HepG2 (cell line): ENCODE results near the gene TOX4. TPM values are rescaled to one million over a fixed set of nuclear protein-coding genes. Genes with fewer than 3 reads are reported as not detected.
A peak's percentile ranks its signal among the peaks of the same experiment; 100 is the strongest.

Experiments used
- CC2D1A ChIP-seq: sonication (generic); formaldehyde crosslinking; IDR thresholded peaks from 2 replicates; pipeline ENCODE4 v1.8.1; 2023; ENCODE audit warnings: mild to moderate bottlenecking, missing genetic modification reagents
- ELF3 ChIP-seq: IDR thresholded peaks from 2 replicates; pipeline ENCODE4 v1.6.1; 2016; ENCODE audit warnings: missing genetic modification reagents, missing compliant biosample characterization
- EP300 ChIP-seq, 3 experiments: sonication (generic) in 1 of 3; formaldehyde crosslinking in 1 of 3; IDR thresholded peaks; 2 replicates each; pipeline versions ENCODE4 v1.5.1 to v1.6.1; 2011 to 2020; ENCODE audit warnings: low read depth in 2 of 3, low read length in 2 of 3, borderline replicate concordance in 1 of 3, improper control_type of control experiment in 1 of 3, mild to moderate bottlenecking in 1 of 3, missing genetic modification reagents in 1 of 3, moderate library complexity in 1 of 3
- GABPA ChIP-seq, 2 experiments: IDR thresholded peaks; 2 replicates each; pipeline ENCODE4 v1.6.1; 2011 to 2016; ENCODE audit warnings: low read depth in 2 of 2, low read length in 1 of 2, missing biosample characterization in 1 of 2, missing genetic modification characterization in 1 of 2
- HOXA9 ChIP-seq: sonication (generic); formaldehyde crosslinking; IDR thresholded peaks from 2 replicates; pipeline ENCODE4 v1.8.1; 2022; ENCODE audit warnings: missing genetic modification reagents, mild to moderate bottlenecking, moderate library complexity, borderline replicate concordance
- NFIB ChIP-seq: sonication (generic); formaldehyde crosslinking; IDR thresholded peaks from 2 replicates; pipeline ENCODE4 v1.9.0; 2021; ENCODE audit warnings: missing genetic modification reagents, mild to moderate bottlenecking, borderline replicate concordance
- REPIN1 ChIP-seq: sonication (generic); formaldehyde crosslinking; IDR thresholded peaks from 2 replicates; pipeline ENCODE4 v1.8.0; 2022; ENCODE audit warnings: missing genetic modification reagents, low read depth, mild to moderate bottlenecking, borderline replicate concordance
- ZNF205 ChIP-seq: IDR thresholded peaks from 2 replicates; pipeline ENCODE4 v1.6.1; 2018; ENCODE audit warnings: missing biosample characterization, missing genetic modification reagents
- ZNF343 ChIP-seq: sonication (generic); formaldehyde crosslinking; IDR thresholded peaks from 2 replicates; pipeline ENCODE4 v1.4.0; 2020; ENCODE audit warnings: mild to moderate bottlenecking, missing genetic modification reagents
- ZNF615 ChIP-seq: sonication (generic); formaldehyde crosslinking; IDR thresholded peaks from 2 replicates; pipeline ENCODE4 v1.5.0; 2020; ENCODE audit warnings: mild to moderate bottlenecking, missing genetic modification reagents, borderline replicate concordance
- ZNF83 ChIP-seq: sonication (generic); formaldehyde crosslinking; IDR thresholded peaks from 2 replicates; pipeline ENCODE4 v1.4.0; 2020; ENCODE audit warnings: missing genetic modification reagents, mild to moderate bottlenecking, borderline replicate concordance
- polyA plus RNA-seq, 8 experiments: library from polyadenylated mRNA; depleted of rRNA in 3 of 8; stranded (reverse) in 7 of 8; unstranded in 1 of 8; fragments of >200 nt; fragmentation: Illumina TruSeq in 4 of 8; extraction: Trizol in 4 of 8; gene quantifications; 2 replicates each; pipeline versions ENCODE4 v1.2.1 to v1.2.3, GENCODE V29; 2011 to 2016; ENCODE audit warnings: low read depth in 4 of 8, missing spikeins in 1 of 8, mixed read lengths in 1 of 8; ENCODE audit not compliant: insufficient read depth in 1 of 8
- total RNA-seq, 5 experiments: library from RNA; depleted of rRNA; stranded (reverse); fragments of >200 nt; fragmentation: Illumina TruSeq; extraction: Trizol; gene quantifications; 2 replicates each; pipeline ENCODE4 v1.2.3, GENCODE V29; 2016; ENCODE audit warnings: low read depth in 1 of 5
- TF ChIP-seq, protein P1 (sequence below): IDR thresholded peaks from 2 replicates; pipeline ENCODE4 v1.6.1; 2016; ENCODE audit warnings: mild to moderate bottlenecking
- TF ChIP-seq, protein P2 (sequence below): sonication (generic); formaldehyde crosslinking; IDR thresholded peaks from 2 replicates; pipeline ENCODE4 v1.4.0; 2020; ENCODE audit warnings: mild to moderate bottlenecking, low read depth, missing genetic modification reagents
- TF ChIP-seq, protein P3 (sequence below): IDR thresholded peaks from 2 replicates; pipeline ENCODE4 v1.6.1; 2016; ENCODE audit warnings: low read depth
- TF ChIP-seq, protein P4 (sequence below): IDR thresholded peaks from 2 replicates; pipeline ENCODE4 v1.6.1; 2016
- TF ChIP-seq, protein P5 (sequence below): sonication (generic); formaldehyde crosslinking; IDR thresholded peaks from 2 replicates; pipeline ENCODE4 v1.5.0; 2020; ENCODE audit warnings: mild to moderate bottlenecking, missing genetic modification reagents, borderline replicate concordance

TOX4 gene
- total and polyA plus RNA-seq, 2 of the 13 experiments (the other 11 are each of a cell fraction or from before 2014, with no cell fraction given), result 71.8 to 163 TPM

DNA sequence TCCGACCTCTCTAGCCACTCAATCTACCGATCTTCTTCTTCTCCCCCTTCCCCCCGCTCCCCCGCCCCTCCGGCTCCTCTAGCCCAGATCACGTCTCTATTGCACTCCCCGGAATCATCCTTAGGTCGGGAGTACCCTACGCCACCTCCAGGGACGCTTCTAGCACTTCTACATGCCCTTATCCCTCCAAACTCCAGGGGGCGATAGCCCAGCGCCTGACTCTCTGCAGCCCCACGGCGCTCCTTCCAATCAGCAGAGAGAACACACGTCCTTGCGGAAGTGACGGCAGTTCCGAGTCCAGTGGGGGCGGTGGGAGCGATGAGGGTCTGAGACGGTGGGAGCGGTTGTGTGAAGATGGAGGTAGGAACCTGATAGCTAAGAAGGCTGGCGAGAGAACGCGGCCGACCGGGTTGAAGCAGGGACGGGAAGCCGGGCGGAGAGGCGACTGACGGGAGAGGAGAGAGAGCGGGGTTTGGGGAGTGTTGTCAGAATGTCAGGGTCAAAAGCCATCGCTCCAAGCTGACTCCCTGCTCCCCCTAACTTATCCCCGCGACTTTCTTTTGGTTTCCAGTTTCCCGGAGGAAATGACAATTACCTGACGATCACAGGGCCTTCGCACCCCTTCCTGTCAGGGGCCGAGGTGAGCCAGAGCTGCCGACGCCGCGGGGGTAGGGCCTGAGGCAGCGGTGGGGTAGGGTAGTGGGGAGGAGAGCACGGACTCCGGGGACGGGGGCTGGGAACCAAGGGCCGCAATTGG lies at the start of gene TOX4, which contains the start of gene RAB2B (continued):
- TF ChIP-seq EP300 (IDR thresholded peaks at IDR 0.05; ENCODE audit: low read depth in 2 of 2, low read length in 2 of 2) (peak; percentile 14 to 50; a peak in 2 of 4 replicates), EP300 (CRISPR knock-in tag; IDR thresholded peaks at IDR 0.05; ENCODE audit: borderline replicate concordance) (peak; percentile 53; the same call in 1 of the 2 replicates), ELF3 (peak; percentile 90), HOXA9 (CRISPR knock-in tag) (peak; percentile 79; the same call in 1 of the 2 replicates), NFIB (CRISPR knock-in tag) (no peak), CC2D1A (CRISPR knock-in tag) (peak; percentile 72; the same call in 1 of the 2 replicates), GABPA (IDR thresholded peaks at IDR 0.05; ENCODE audit: low read depth, low read length) (peak; percentile 87), GABPA (CRISPR knock-in tag; IDR thresholded peaks at IDR 0.05; ENCODE audit: low read depth) (peak; percentile 97), ZNF615 (CRISPR knock-in tag) (no peak), ZNF343 (CRISPR knock-in tag) (0 out of 2 replicates have a peak, but pooled peaks have one; percentile 18), ZNF83 (CRISPR knock-in tag) (peak; percentile 93), ZNF205 (CRISPR knock-in tag) (no peak; the same call in 1 of the 2 replicates), REPIN1 (peak; percentile 82; the same call in 1 of the 2 replicates)
- TF ChIP-seq, protein P1, sequence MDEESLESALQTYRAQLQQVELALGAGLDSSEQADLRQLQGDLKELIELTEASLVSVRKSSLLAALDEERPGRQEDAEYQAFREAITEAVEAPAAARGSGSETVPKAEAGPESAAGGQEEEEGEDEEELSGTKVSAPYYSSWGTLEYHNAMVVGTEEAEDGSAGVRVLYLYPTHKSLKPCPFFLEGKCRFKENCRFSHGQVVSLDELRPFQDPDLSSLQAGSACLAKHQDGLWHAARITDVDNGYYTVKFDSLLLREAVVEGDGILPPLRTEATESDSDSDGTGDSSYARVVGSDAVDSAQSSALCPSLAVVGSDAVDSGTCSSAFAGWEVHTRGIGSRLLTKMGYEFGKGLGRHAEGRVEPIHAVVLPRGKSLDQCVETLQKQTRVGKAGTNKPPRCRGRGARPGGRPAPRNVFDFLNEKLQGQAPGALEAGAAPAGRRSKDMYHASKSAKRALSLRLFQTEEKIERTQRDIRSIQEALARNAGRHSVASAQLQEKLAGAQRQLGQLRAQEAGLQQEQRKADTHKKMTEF (CRISPR knock-in tag), result peak; percentile 86
- TF ChIP-seq, protein P2, sequence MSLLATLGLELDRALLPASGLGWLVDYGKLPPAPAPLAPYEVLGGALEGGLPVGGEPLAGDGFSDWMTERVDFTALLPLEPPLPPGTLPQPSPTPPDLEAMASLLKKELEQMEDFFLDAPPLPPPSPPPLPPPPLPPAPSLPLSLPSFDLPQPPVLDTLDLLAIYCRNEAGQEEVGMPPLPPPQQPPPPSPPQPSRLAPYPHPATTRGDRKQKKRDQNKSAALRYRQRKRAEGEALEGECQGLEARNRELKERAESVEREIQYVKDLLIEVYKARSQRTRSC (CRISPR knock-in tag), result 0 out of 2 replicates have a peak, but pooled peaks have one; percentile 39
- TF ChIP-seq, protein P3, sequence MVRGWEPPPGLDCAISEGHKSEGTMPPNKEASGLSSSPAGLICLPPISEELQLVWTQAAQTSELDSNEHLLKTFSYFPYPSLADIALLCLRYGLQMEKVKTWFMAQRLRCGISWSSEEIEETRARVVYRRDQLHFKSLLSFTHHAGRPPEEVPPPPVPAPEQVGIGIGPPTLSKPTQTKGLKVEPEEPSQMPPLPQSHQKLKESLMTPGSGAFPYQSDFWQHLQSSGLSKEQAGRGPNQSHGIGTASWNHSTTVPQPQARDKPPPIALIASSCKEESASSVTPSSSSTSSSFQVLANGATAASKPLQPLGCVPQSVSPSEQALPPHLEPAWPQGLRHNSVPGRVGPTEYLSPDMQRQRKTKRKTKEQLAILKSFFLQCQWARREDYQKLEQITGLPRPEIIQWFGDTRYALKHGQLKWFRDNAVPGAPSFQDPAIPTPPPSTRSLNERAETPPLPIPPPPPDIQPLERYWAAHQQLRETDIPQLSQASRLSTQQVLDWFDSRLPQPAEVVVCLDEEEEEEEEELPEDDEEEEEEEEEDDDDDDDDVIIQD (CRISPR knock-in tag), result peak; percentile 96
- TF ChIP-seq, protein P4, sequence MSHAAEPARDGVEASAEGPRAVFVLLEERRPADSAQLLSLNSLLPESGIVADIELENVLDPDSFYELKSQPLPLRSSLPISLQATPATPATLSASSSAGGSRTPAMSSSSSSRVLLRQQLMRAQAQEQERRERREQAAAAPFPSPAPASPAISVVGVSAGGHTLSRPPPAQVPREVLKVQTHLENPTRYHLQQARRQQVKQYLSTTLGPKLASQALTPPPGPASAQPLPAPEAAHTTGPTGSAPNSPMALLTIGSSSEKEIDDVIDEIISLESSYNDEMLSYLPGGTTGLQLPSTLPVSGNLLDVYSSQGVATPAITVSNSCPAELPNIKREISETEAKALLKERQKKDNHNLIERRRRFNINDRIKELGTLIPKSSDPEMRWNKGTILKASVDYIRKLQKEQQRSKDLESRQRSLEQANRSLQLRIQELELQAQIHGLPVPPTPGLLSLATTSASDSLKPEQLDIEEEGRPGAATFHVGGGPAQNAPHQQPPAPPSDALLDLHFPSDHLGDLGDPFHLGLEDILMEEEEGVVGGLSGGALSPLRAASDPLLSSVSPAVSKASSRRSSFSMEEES (CRISPR knock-in tag), result peak; percentile 80
- TF ChIP-seq, protein P5, sequence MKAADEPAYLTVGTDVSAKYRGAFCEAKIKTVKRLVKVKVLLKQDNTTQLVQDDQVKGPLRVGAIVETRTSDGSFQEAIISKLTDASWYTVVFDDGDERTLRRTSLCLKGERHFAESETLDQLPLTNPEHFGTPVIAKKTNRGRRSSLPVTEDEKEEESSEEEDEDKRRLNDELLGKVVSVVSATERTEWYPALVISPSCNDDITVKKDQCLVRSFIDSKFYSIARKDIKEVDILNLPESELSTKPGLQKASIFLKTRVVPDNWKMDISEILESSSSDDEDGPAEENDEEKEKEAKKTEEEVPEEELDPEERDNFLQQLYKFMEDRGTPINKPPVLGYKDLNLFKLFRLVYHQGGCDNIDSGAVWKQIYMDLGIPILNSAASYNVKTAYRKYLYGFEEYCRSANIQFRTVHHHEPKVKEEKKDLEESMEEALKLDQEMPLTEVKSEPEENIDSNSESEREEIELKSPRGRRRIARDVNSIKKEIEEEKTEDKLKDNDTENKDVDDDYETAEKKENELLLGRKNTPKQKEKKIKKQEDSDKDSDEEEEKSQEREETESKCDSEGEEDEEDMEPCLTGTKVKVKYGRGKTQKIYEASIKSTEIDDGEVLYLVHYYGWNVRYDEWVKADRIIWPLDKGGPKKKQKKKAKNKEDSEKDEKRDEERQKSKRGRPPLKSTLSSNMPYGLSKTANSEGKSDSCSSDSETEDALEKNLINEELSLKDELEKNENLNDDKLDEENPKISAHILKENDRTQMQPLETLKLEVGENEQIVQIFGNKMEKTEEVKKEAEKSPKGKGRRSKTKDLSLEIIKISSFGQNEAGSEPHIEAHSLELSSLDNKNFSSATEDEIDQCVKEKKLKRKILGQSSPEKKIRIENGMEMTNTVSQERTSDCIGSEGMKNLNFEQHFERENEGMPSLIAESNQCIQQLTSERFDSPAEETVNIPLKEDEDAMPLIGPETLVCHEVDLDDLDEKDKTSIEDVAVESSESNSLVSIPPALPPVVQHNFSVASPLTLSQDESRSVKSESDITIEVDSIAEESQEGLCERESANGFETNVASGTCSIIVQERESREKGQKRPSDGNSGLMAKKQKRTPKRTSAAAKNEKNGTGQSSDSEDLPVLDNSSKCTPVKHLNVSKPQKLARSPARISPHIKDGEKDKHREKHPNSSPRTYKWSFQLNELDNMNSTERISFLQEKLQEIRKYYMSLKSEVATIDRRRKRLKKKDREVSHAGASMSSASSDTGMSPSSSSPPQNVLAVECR, result peak; percentile 96
